Sigmoid colon (tissue), 3 donors: Measurements from ENCODE around the gene ANKDD1B.

Experiments
- POLR2A ChIP-seq, 2 donors: fragments of 450-650 bp; IDR thresholded peaks; one replicate each; pipeline ENCODE4 v1.6.1; 2016; ENCODE audit warnings: antibody characterized with exemption in 2 of 2, mild to moderate bottlenecking in 2 of 2, moderate library complexity in 2 of 2
- TF ChIP-seq, protein P1 (sequence below), 4 experiments: fragments of 450-650 bp in 3 of 4; fragments of 200-600 bp in 1 of 4; IDR thresholded peaks; one replicate each; pipeline ENCODE4 v1.5.1; 2016 to 2019; ENCODE audit warnings: antibody characterized with exemption in 4 of 4, mild to moderate bottlenecking in 3 of 4, moderate library complexity in 2 of 4

DNA sequence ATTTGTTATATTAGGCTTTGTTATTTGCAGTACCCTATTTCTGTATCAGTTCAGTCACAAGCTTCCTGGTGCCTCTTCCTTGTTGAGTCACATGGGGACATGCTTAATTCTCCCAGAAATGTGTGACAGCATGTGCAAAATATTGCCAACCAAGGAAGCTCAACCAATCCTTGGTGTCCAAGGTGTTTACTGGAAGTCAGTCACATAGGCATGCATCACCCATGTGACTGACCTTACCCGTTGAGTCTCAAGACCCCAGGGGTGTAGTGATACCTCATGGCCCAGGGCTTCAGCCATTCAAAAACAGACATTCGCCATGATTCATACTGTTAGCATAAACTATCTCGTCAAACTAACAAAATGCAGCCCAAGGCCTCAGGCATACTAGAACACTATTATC, 9.3 kb upstream of the ANKDD1B start:
- TF ChIP-seq, protein P1, sequence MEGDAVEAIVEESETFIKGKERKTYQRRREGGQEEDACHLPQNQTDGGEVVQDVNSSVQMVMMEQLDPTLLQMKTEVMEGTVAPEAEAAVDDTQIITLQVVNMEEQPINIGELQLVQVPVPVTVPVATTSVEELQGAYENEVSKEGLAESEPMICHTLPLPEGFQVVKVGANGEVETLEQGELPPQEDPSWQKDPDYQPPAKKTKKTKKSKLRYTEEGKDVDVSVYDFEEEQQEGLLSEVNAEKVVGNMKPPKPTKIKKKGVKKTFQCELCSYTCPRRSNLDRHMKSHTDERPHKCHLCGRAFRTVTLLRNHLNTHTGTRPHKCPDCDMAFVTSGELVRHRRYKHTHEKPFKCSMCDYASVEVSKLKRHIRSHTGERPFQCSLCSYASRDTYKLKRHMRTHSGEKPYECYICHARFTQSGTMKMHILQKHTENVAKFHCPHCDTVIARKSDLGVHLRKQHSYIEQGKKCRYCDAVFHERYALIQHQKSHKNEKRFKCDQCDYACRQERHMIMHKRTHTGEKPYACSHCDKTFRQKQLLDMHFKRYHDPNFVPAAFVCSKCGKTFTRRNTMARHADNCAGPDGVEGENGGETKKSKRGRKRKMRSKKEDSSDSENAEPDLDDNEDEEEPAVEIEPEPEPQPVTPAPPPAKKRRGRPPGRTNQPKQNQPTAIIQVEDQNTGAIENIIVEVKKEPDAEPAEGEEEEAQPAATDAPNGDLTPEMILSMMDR (IDR thresholded peaks at IDR 0.05): no peak
- TF ChIP-seq POLR2A (IDR thresholded peaks at IDR 0.05): no peak
